ENCODE results near the gene SPRR5. TPM values are rescaled to one million over a fixed set of nuclear protein-coding genes. Genes with fewer than 3 reads are reported as not detected.
A peak's percentile ranks its signal among the peaks of the same experiment; 100 is the strongest.

Gene SPRR5
- total and polyA plus RNA-seq, 9 of the 15 experiments (the other 6 are each of a cell fraction or from before 2014, with no cell fraction given), result not detected

DNA sequence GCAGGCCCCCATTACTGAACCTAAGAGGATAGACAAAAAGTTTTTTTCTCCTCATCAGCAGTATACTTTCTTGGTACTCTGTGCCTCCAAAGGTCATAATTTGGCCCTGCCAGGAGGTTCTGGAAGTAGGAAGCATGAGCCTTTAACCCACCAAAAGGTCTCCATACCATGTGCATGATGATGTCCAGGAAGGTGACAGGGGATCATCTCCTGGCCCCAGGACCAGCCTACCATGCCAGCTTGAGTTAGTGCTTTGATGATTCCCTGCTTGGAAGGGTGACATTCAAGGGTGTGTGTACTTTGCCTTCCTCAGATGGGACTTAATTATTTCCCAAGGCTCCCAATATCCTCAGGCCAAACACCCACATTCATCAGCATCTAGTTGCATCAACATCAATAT lies 30.6 kb downstream of the SPRR5 start:
- ChIA-PET POLR2A (interaction anchor here (0.5 kb wide), 1 partner anchor 99 kb away, joined by 3 read pairs; no protein-coding TSS in a partner anchor), CTCF (ENCODE audit: low intra/inter-chr PET ratio) (no interaction called here)
- Histone ChIP-seq H3K4me2 (ENCODE audit: insufficient read depth, low read length) (no peak overlapping the region), H3K36me3 (ENCODE audit: control insufficient read depth, insufficient read depth, low read length) (no peaks in the 10 kb centered on the region), H3K9ac (ENCODE audit: insufficient read depth in 1 of 2, low read depth in 2 of 2, low read length in 2 of 2) (no peak overlapping the region), H3K79me2 (ENCODE audit: control insufficient read depth, insufficient read depth, low read length) (no peaks in the 10 kb centered on the region), H3K4me1 (replicated peaks in 1 of 2; ENCODE audit: control insufficient read depth in 2 of 2, insufficient read depth in 2 of 2, low read length in 2 of 2) (no peaks in the 10 kb centered on the region), H3K4me3 (no peak overlapping the region), H2AFZ (ENCODE audit: low read depth, low read length) (no peak overlapping the region), H3K27me3 (ENCODE audit: control insufficient read depth in 2 of 2, insufficient read depth in 2 of 2, low read length in 2 of 2) (no peaks in the 10 kb centered on the region; a peak in 1 of 5 replicates), H3K27ac (ENCODE audit: extremely low read depth, low read depth, low read length) (no peak overlapping the region), H3K9me3 (replicated peaks; ENCODE audit: control insufficient read depth, insufficient read depth, low read depth, low read length) (no peaks in the 10 kb centered on the region), H3K9me1 (ENCODE audit: control insufficient read depth, insufficient read depth, low read length) (no peaks in the 10 kb centered on the region), H4K20me1 (replicated peaks; ENCODE audit: control insufficient read depth, insufficient read depth, low read length) (no peaks in the 10 kb centered on the region)
- in situ Hi-C loops (cut with MboI) (no loop called here), intact Hi-C loops (cut with micrococcal nuclease) (no loop called here)
- no peak for DNase-seq (ENCODE audit: extremely low read depth in 1 of 4, low spot score in 3 of 4)
- TF ChIP-seq CHD1 (IDR thresholded peaks at IDR 0.05; ENCODE audit: low read length) (no peak), MEF2A (IDR thresholded peaks at IDR 0.05; ENCODE audit: control insufficient read depth, low read depth, low read length) (no peak), ZSCAN32 (CRISPR knock-in tag; IDR thresholded peaks at IDR 0.05) (no peak), NR2C2 (CRISPR knock-in tag; IDR thresholded peaks at IDR 0.05) (no peak), NR2C2 (tag; IDR thresholded peaks at IDR 0.05) (no peak), SP2 (IDR thresholded peaks at IDR 0.05; ENCODE audit: extremely low read depth, low read depth, low read length, poor library complexity, severe bottlenecking) (no peak)
- BruUV-seq (replicated peaks), result no TSS peak
- no peak for FAIRE-seq
- no peak for ATAC-seq

DNA sequence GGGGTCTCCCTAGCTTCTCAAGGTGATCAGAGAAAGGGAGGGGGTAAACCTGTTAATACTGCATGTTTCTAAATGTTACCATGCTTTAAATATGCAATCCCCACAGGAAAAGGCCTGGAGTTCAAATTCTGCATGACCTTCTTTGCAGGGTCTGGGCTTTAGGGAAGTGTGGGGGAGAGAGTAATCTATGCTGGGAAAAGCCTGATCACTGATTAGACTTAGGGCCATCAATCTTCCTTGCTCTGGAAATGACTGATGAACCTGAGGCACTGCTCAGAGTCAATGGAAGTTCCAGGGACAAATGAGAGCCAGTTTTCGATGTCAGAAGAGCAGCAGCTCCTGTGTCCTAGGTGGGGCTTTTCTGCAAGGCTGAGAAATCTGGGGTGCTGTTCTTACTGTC lies 33.7 kb downstream of the SPRR5 start:
- WGBS (ENCODE audit: insufficient coverage, low coverage, missing lambda C conversion rate), result 0% methylated on average over 1 of the region's 1 CpG
- FAIRE-seq, result no peak
- H3K4me1 ChIP-seq (replicated peaks in 1 of 2; ENCODE audit: control insufficient read depth in 2 of 2, insufficient read depth in 2 of 2, low read length in 2 of 2), result no peaks in the 10 kb centered on the region
- no peaks in the 10 kb centered on the region for H3K79me2 ChIP-seq (ENCODE audit: control insufficient read depth, insufficient read depth, low read length)
- ChIA-PET CTCF (ENCODE audit: low intra/inter-chr PET ratio) (no interaction called here), POLR2A (interaction anchor here (1.7 kb wide), 1 partner anchor 11 kb away, joined by 4 read pairs; no protein-coding TSS in a partner anchor)
- TF ChIP-seq, protein P1, sequence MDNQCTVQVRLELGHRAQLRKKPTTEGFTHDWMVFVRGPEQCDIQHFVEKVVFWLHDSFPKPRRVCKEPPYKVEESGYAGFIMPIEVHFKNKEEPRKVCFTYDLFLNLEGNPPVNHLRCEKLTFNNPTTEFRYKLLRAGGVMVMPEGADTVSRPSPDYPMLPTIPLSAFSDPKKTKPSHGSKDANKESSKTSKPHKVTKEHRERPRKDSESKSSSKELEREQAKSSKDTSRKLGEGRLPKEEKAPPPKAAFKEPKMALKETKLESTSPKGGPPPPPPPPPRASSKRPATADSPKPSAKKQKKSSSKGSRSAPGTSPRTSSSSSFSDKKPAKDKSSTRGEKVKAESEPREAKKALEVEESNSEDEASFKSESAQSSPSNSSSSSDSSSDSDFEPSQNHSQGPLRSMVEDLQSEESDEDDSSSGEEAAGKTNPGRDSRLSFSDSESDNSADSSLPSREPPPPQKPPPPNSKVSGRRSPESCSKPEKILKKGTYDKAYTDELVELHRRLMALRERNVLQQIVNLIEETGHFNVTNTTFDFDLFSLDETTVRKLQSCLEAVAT (IDR thresholded peaks at IDR 0.05), result no peak
- peak; percentile 7 for TF ChIP-seq MEIS2 (IDR thresholded peaks at IDR 0.05; ENCODE audit: partially characterized antibody)
- no peak for TF ChIP-seq NFYB (IDR thresholded peaks at IDR 0.05; ENCODE audit: extremely low read depth, insufficient read length)
- TF ChIP-seq GATAD2A (IDR thresholded peaks at IDR 0.05), result no peak
- DNase-seq (ENCODE audit: extremely low read depth in 1 of 4, low spot score in 3 of 4), result no peak
- no peak overlapping the region for H3K4me2 ChIP-seq (ENCODE audit: insufficient read depth, low read length)
- no TSS peak for BruUV-seq (replicated peaks)
- H3K27ac ChIP-seq (ENCODE audit: extremely low read depth, low read depth, low read length), result no peak overlapping the region
- in situ Hi-C loops (cut with MboI) (no loop called here), intact Hi-C loops (cut with micrococcal nuclease) (no loop called here)
- ATAC-seq, result no peak
- H4K20me1 ChIP-seq (replicated peaks; ENCODE audit: control insufficient read depth, insufficient read depth, low read length), result no peaks in the 10 kb centered on the region
- peaks cover 0 to 9% of the 10 kb centered on the region in 2 experiments; a peak in 3 of 5 replicates for H3K27me3 ChIP-seq (ENCODE audit: control insufficient read depth in 2 of 2, insufficient read depth in 2 of 2, low read length in 2 of 2)
- no peaks in the 10 kb centered on the region for H3K9me3 ChIP-seq (replicated peaks; ENCODE audit: control insufficient read depth, insufficient read depth, low read depth, low read length)
- H3K9ac ChIP-seq (ENCODE audit: insufficient read depth in 1 of 2, low read depth in 2 of 2, low read length in 2 of 2), result no peak overlapping the region
- H2AFZ ChIP-seq (ENCODE audit: low read depth, low read length), result no peak overlapping the region
- H3K4me3 ChIP-seq, result no peak overlapping the region
- H3K9me1 ChIP-seq (ENCODE audit: control insufficient read depth, insufficient read depth, low read length), result no peaks in the 10 kb centered on the region
- H3K36me3 ChIP-seq (ENCODE audit: control insufficient read depth, insufficient read depth, low read length), result no peaks in the 10 kb centered on the region

Data from K562 (cell line).